Activated CD4-positive, alpha-beta T cell treated with anti-CD3 and anti-CD28 coated beads for 36 hours (primary cell): ENCODE measurements around the gene CAB39L. TPM values are rescaled to one million over a fixed set of nuclear protein-coding genes. Genes with fewer than 3 reads are reported as not detected.
"Not testable (repeated sequence)": the region's sequence is repeated elsewhere in the genome, so short reads cannot be mapped to it uniquely, and the experiment has no call there.

Experiments
- ATAC-seq: fragments of 200-7000 bp; cut with Tn5 transposase; one replicate; pipeline ENCODE4 v1.10.0; 2021; ENCODE audit warnings: mild to moderate bottlenecking, moderate library complexity
- CTCF ChIA-PET: fragments of 350-600 bp; sonication (Branson Sonifier 250); formaldehyde crosslinking; loops from one replicate; lab custom pipeline; 2021; ENCODE audit warnings: antibody characterized with exemption; lab: Charles Lee
- POLR2A ChIA-PET: fragments of 350-600 bp; sonication (Branson Sonifier 250); formaldehyde crosslinking; loops from one replicate; lab custom pipeline; 2021; ENCODE audit warnings: antibody characterized with exemption, inconsistent platforms; lab: Charles Lee
- DNase-seq: peaks from one replicate; pipeline ENCODE4 v3.0.0-alpha.2; 2020
- H3K27ac Mint-ChIP-seq: one replicate; pipeline ENCODE4 v1.8.0; 2021; ENCODE audit warnings: mixed read lengths
- H3K27me3 Mint-ChIP-seq: one replicate; pipeline ENCODE4 v1.8.0; 2021; ENCODE audit warnings: mixed read lengths
- H3K36me3 Mint-ChIP-seq: one replicate; pipeline ENCODE4 v1.8.0; 2021; ENCODE audit warnings: low read depth, mixed read lengths
- H3K4me1 Mint-ChIP-seq: one replicate; pipeline ENCODE4 v1.8.0; 2021; ENCODE audit warnings: mixed read lengths
- H3K4me3 Mint-ChIP-seq: one replicate; pipeline ENCODE4 v1.8.0; 2021; ENCODE audit warnings: mild to moderate bottlenecking, moderate library complexity, mixed read lengths
- H3K9me3 Mint-ChIP-seq: one replicate; pipeline ENCODE4 v1.8.0; 2021; ENCODE audit warnings: low read depth, mixed read lengths
- intact Hi-C, 2 experiments: fragments of 100-400 bp; cut with DNase I in 1 of 2; cut with micrococcal nuclease in 1 of 2; formaldehyde crosslinking; loops; one replicate each; pipeline versions ENCODE4 v1.14.2 to v1.15.1; 2022 to 2024; cut with DNase I, micrococcal nuclease
- total RNA-seq, 2 experiments: library from RNA; stranded (reverse); gene quantifications; one replicate each; pipeline ENCODE4 v1.2.3, GENCODE V29; 2021

CAB39L gene
- total RNA-seq, 2 experiments from 2014 or later, result 4.8 to 5.7 TPM

DNA sequence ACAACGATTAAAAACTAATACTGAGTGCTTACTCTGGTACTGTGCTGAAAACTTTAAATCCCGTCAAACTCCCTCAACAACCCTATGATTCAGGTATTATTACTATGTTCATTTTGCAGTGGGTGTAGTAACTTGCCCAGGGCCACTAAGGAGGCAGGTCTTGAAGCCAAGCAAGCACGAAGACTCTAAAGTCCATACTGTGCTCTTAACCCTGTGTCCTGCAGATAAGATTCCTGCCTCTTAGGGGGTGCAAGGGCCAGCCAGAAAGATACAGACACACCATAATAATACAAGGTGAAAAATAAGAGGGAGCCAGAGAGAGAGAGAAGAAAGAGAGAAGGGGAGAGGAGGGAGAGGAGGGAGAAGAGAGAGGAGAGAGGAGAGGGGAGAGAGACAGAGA is 100.6 kb downstream of the CAB39L start:
- Mint-ChIP-seq H3K9me3 (no peaks in the 10 kb centered on the region), H3K27me3 (no peaks in the 10 kb centered on the region), H3K36me3 (no peaks in the 10 kb centered on the region), H3K4me1 (peaks cover 9% of the 10 kb centered on the region), H3K27ac (no peak overlapping the region), H3K4me3 (no peak overlapping the region)
- DNase-seq (no peak), ATAC-seq (no peak)
- CTCF ChIA-PET, result interaction anchor here (1.0 kb wide), 1 partner anchor 579 kb away, joined by 3 read pairs; no protein-coding TSS in a partner anchor
- POLR2A ChIA-PET, result no interaction called here
- intact Hi-C loops, result no loop called here

- CTCF ChIA-PET, result no interaction called here
- DNase-seq, result no peak
- H3K4me3 Mint-ChIP-seq, result no peak overlapping the region
- H3K9me3 Mint-ChIP-seq, result no peaks in the 10 kb centered on the region
- POLR2A ChIA-PET, result no interaction called here
- peaks cover 9% of the 10 kb centered on the region for H3K4me1 Mint-ChIP-seq
- H3K27me3 Mint-ChIP-seq, result no peaks in the 10 kb centered on the region
- H3K27ac Mint-ChIP-seq, result no peak overlapping the region
- intact Hi-C loops, result no loop called here
- no peaks in the 10 kb centered on the region for H3K36me3 Mint-ChIP-seq
- no peak for ATAC-seq
Observed at GRCh38 chr13:49342454-49342853, 101.4 kb downstream of the CAB39L start.

DNA sequence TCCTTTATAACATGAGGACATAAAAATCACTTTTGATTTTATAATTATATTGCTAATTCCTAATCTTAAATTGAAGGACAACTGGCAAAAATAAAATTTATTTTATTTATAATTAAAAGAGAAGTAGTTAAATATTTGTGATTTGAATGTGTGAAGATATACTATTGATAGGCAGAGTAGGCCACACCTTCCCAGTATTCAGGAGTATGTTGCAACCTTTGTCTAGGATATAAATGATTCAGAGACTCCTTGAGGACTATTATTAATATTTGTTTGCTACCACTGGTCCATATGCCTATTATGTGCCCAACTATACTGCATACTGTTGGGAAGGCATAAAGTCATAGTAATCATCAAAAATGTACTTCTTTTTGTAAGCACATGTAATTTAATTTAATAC is 101.9 kb downstream of the CAB39L start:
- Mint-ChIP-seq H3K27ac (no peak overlapping the region), H3K9me3 (no peaks in the 10 kb centered on the region), H3K4me3 (no peak overlapping the region), H3K4me1 (peaks cover 9% of the 10 kb centered on the region), H3K27me3 (no peaks in the 10 kb centered on the region), H3K36me3 (no peaks in the 10 kb centered on the region)
- intact Hi-C loops, result no loop called here
- ATAC-seq, result no peak
- no peak for DNase-seq
- ChIA-PET CTCF (no interaction called here), POLR2A (no interaction called here)

- H3K4me3 Mint-ChIP-seq, result no peak overlapping the region
- no peak for DNase-seq
- no peaks in the 10 kb centered on the region for H3K27me3 Mint-ChIP-seq
- no peak for ATAC-seq
- ChIA-PET CTCF (no interaction called here), POLR2A (no interaction called here)
- H3K27ac Mint-ChIP-seq, result no peak overlapping the region
- H3K4me1 Mint-ChIP-seq, result peaks cover 9% of the 10 kb centered on the region
- no peaks in the 10 kb centered on the region for H3K9me3 Mint-ChIP-seq
- no peaks in the 10 kb centered on the region for H3K36me3 Mint-ChIP-seq
- intact Hi-C loops, result no loop called here
Observed at GRCh38 chr13:49341517-49341916, 102.3 kb downstream of the CAB39L start.

- ChIA-PET CTCF (interaction anchor here (0.7 to 0.8 kb wide), 2 partner anchors 25 to 138 kb away, joined by 3 read pairs; no protein-coding TSS in a partner anchor), POLR2A (no interaction called here)
- intact Hi-C loops, result no loop called here
- H3K9me3 Mint-ChIP-seq, result no peaks in the 10 kb centered on the region
- DNase-seq (no peak), ATAC-seq (no peak)
- H3K36me3 Mint-ChIP-seq, result no peaks in the 10 kb centered on the region
- no peak overlapping the region for H3K4me3 Mint-ChIP-seq
- H3K4me1 Mint-ChIP-seq, result peaks cover 9% of the 10 kb centered on the region
- H3K27me3 Mint-ChIP-seq, result no peaks in the 10 kb centered on the region
- H3K27ac Mint-ChIP-seq, result no peak overlapping the region
Observed at GRCh38 chr13:49340161-49340560, 103.7 kb downstream of the CAB39L start.

DNA sequence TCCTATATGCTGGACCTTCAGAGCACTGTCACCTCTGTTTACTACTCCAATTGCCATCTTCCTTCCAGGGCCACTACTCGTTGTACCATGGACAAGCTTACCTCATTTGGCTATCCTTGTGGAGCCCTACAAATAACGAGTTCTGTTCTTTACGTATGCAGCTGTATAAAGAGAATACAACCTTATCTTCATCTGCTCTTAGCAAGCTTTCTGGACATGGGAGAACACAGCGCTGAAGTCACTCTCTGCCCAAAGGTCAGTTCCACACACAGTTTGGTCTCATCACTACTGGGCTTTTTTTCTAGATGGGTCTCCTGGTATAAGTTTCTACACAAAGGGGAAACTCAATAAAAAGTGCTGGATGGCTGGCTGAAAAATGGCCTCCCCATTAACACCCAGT is 107.2 kb downstream of the CAB39L start:
- Mint-ChIP-seq H3K36me3 (no peaks in the 10 kb centered on the region), H3K27me3 (no peaks in the 10 kb centered on the region), H3K4me3 (no peak overlapping the region), H3K27ac (no peak overlapping the region), H3K9me3 (no peaks in the 10 kb centered on the region), H3K4me1 (no peaks in the 10 kb centered on the region)
- no peak for DNase-seq
- ATAC-seq, result no peak
- ChIA-PET CTCF (interaction anchor here (0.7 kb wide), 1 partner anchor 389 kb away, joined by 3 read pairs; no protein-coding TSS in a partner anchor), POLR2A (no interaction called here)
- intact Hi-C loops, result no loop called here

- H3K27ac Mint-ChIP-seq, result no peak overlapping the region
- intact Hi-C loops, result no loop called here
- H3K4me3 Mint-ChIP-seq, result no peak overlapping the region
- ATAC-seq, result no peak
- H3K36me3 Mint-ChIP-seq, result no peaks in the 10 kb centered on the region
- CTCF ChIA-PET, result no interaction called here
- POLR2A ChIA-PET, result no interaction called here
- no peaks in the 10 kb centered on the region for H3K9me3 Mint-ChIP-seq
- H3K27me3 Mint-ChIP-seq, result no peaks in the 10 kb centered on the region
- no peaks in the 10 kb centered on the region for H3K4me1 Mint-ChIP-seq
- DNase-seq, result no peak
Observed at GRCh38 chr13:49330546-49330864, 113.4 kb downstream of the CAB39L start.

DNA sequence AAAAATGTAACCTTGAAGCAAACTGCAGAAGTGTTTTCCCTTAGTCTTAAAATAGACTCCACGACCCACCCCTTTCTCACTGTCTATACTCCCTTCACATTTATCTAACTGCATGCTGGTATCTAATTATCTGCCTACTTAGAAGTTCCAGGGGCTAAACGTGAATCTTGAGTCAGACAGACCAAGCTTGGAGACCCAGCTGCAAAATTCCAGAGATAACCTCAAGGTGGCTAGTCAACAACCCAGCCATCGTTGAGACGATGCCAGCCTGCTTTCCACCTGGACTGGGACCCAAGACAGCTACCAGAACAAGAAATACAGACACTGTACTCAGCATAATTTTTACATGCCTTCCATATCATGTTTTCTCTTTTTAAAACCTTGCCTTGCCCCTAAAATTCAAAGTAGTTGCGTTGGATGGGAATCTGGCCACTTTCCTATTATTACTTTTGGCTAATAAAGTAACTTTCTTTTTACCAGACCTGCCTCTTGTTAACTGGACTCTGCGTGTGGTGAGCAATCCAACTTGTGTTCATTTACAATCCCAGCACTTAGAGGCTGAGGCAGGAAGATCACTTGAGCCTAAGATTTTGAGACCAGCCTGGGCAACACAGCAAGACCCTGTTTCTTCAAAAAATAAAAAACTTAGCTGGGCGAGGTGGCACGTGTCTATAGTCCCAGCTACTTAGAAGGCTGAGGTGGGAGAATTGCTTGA is 113.9 kb downstream of the CAB39L start:
- POLR2A ChIA-PET, result no interaction called here
- CTCF ChIA-PET, result no interaction called here
- no peak for ATAC-seq
- Mint-ChIP-seq H3K27me3 (no peaks in the 10 kb centered on the region), H3K27ac (no peak overlapping the region), H3K4me3 (no peak overlapping the region), H3K9me3 (no peaks in the 10 kb centered on the region), H3K36me3 (no peaks in the 10 kb centered on the region), H3K4me1 (no peaks in the 10 kb centered on the region)
- intact Hi-C loops, result no loop called here
- no peak for DNase-seq

DNA sequence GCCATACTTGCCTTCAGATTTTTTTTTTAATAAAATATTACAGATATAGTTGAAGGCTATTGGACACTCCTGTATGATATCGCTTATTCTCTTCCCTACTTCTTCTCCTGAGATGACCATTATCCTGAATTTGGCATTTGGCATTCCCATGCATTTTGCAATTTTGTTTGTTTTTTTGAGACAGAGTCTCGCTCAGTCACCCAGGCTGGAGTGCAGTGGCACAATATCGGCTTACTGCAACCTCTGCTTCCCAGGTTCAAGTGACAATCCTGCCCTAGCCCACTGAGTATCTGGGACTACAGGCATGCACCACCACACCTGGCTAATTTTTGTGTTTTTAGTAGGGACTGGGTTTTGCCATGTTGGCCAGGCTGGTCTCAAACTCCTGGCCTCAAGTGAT is 116.7 kb downstream of the CAB39L start:
- H3K36me3 Mint-ChIP-seq, H3K4me1 Mint-ChIP-seq, H3K4me3 Mint-ChIP-seq, H3K27ac Mint-ChIP-seq, DNase-seq, ATAC-seq, H3K27me3 Mint-ChIP-seq, POLR2A ChIA-PET, intact Hi-C loops, H3K9me3 Mint-ChIP-seq, CTCF ChIA-PET: not testable (repeated sequence)

DNA sequence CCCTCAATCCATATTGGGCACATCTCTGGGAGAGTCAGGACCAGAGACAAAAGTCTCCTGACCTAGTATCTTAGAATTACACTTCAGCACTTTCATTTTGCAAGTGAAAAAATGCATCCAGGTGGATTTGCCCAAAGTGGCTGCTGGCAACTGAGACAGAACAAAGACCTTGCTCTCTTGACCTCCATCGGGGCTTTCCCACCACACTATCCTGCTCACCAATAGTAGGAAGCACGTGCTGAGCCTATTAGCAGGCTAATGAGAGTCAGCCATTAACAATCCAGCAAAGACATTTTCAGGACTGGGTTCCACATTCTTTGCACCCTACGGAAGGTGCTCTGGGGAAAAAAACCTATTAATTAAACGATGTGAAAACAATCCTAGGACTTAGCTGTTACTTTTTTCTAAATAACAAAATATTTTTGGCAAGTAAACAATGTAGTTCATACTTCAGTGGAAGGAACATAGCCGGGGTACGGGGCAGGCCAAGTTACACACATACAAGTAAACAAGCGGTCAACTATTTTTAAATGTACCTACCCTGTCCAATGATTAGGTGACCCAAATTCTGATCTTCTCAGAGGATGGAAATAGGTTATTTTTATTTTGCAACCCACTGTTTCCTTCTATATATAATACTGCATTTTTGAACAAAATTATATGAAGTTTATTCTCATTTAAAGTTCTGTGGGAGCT is 117.5 kb downstream of the CAB39L start:
- intact Hi-C loops, result no loop called here
- Mint-ChIP-seq H3K27me3 (no peaks in the 10 kb centered on the region), H3K4me1 (no peaks in the 10 kb centered on the region), H3K4me3 (no peak overlapping the region), H3K36me3 (no peaks in the 10 kb centered on the region), H3K27ac (no peak overlapping the region), H3K9me3 (no peaks in the 10 kb centered on the region)
- CTCF ChIA-PET, result no interaction called here
- no peak for ATAC-seq
- DNase-seq, result no peak
- POLR2A ChIA-PET, result no interaction called here

DNA sequence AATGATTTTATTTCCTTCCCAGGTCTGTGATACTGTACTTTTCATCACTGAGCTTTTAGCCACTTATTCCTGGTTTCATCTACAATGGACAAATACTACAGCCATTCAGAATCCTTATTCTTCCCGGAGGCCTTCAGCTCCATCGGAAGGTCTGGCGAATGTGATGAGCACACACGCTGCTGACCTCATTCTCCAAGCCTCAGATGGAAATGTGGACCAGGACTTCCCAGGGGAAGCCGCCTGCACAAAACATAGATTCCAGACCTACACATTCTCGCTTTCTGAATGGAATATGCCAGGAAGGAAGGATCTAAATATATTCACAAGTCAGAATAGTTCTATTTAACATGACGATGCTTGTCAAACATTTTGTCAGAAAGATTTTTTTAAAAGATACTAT is 120.5 kb downstream of the CAB39L start:
- Mint-ChIP-seq H3K27me3 (no peaks in the 10 kb centered on the region), H3K4me3 (no peak overlapping the region), H3K9me3 (no peaks in the 10 kb centered on the region), H3K4me1 (peaks cover 8% of the 10 kb centered on the region), H3K36me3 (no peaks in the 10 kb centered on the region), H3K27ac (no peak overlapping the region)
- DNase-seq (no peak), ATAC-seq (no peak)
- intact Hi-C loops, result no loop called here
- POLR2A ChIA-PET, result no interaction called here
- CTCF ChIA-PET, result no interaction called here

GRCh38 chr13:49322702-49323101 is 121.2 kb downstream of the CAB39L start:
- no peak for ATAC-seq
- DNase-seq, result no peak
- no peak overlapping the region for H3K27ac Mint-ChIP-seq
- ChIA-PET POLR2A (interaction anchor here (0.7 kb wide), 1 partner anchor 8 kb away, joined by 3 read pairs; no protein-coding TSS in a partner anchor), CTCF (interaction anchor here (0.6 to 0.7 kb wide), 2 partner anchors 96 to 460 kb away, joined by 3 read pairs; no protein-coding TSS in a partner anchor)
- no peaks in the 10 kb centered on the region for H3K9me3 Mint-ChIP-seq
- intact Hi-C loops, result no loop called here
- H3K4me3 Mint-ChIP-seq, result no peak overlapping the region
- no peaks in the 10 kb centered on the region for H3K36me3 Mint-ChIP-seq
- H3K4me1 Mint-ChIP-seq, result peaks cover 8% of the 10 kb centered on the region
- no peaks in the 10 kb centered on the region for H3K27me3 Mint-ChIP-seq
